Stimulated activated CD8-positive, alpha-beta memory T cell treated with anti-CD3 and anti-CD28 coated beads, Interleukin-12 subunit alpha, Interleukin-12 subunit beta, amount 100 ng/mL, for 4 hours (primary cell): ENCODE results near the gene DIP2A.
"Not testable (repeated sequence)": the region's sequence is repeated elsewhere in the genome, so short reads cannot be mapped to it uniquely, and the experiment has no call there.

Experiments
- DNase-seq: peaks from one replicate; pipeline ENCODE4 v3.0.0-alpha.2; 2020; ENCODE audit warnings: low read depth

DIP2A gene

DNA sequence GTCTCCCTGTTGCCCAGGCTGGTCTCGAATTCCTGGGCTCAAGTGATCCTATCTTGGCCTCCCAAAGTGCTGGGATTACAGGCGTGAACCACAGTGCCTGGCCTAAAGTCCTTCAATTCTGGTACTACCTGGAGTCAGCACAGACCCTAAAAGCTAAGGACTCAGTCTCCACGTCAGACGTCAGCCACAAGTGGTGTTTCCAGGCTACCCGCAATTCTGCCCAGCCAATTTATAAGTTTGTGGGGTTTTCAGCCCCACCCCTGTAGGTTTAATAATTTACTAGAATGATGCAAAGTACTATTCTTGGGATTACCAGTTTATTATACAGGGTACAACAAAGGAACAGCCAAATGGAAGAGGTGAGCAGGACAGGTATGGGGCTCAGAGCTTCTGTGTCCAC, 10.6 kb upstream of the DIP2A start:
- DNase-seq: no peak

DNA sequence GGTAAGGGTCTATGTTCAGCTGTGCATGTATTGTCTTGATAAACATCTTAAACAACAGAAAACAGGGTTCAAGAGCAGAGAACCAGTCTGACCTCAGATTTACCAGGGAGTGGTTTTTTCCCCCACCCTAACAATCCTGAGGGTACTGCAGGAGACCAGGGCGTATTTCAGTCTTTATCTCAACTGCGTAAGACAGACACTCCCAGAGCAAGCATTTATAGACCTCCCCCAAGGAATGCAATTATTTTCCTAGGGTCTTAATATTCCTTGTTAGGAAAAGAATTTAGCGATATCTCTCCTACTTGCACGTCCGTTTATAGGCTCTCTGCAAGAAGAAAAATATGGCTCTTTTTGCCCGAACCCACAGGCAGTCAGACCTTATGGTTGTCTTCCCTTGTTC, 9.8 kb upstream of the DIP2A start:
- DNase-seq: not testable (repeated sequence)

DNA sequence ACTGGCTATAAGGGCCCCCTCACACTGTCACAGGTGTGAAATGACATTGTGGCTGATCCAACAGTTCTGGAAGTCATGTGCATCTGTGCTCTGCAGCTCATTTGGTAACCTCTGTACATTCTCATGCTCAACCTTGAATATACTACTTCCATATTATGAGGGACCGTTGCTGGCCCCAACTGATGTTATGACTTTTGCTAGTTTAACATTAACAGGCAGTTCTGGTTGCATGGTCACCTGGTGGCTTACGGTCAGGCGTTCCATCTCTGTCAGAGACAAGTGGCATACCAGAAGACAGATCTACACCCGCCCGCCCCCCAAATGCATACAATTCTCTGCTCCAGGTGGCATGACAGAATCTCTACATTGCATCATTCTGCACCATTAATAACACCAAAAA, 6.0 kb upstream of the DIP2A start:
- DNase-seq: no peak

DNA sequence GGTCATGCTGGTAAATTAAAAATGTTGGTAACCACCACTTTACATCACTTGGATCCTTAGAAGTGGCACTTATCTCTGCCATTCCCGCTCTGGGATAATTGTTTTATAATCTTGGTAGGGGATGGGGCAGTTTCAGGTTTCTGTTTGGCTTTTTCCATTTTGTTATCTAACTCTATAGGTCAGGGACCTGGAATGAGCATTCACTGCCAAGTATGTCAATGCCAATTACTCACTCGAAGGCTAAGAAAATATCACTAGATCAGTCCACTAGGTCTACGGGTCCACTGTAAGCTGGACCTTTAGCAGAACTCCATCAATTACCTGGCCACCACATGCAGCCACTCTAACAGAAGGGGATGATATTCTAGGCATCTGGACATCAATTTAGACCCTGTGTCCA, 4.5 kb upstream of the DIP2A start:
- no peak for DNase-seq

DNA sequence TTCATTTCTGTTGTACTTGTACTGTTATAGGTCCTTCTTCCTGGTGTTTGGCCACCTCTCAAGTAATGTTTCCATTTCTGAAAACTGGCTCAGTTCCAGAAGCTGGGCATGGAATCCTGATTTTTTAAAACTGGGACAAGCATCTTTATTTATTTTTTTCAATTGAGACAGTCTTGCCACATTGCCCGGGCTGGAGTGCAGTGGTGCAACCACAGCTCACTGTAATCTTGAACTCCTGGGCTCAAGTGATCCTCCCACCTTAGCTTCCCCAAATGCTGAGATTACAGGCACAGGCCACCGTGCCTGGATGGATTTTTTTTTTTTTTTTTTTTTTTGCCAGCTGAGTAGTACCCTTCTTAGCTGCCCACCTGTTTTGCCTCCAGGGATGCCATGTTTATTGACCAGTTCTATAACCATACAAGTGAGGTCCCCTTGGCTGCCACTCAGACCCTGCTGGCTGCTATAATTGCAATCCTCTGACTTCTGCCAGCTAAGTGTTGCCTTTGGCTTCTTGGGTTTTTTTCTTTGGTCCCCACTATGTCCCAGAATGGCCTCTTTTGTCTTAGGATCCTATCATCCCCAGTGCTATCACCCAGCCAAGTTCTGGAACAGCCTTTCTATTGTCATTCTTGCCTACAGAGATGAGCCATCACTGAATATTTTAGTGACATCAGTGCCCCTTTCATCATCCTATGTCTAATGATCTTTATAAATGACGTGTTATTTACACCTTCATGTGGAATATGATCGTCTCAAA, 3.9 kb upstream of the DIP2A start:
- no peak for DNase-seq

DNA sequence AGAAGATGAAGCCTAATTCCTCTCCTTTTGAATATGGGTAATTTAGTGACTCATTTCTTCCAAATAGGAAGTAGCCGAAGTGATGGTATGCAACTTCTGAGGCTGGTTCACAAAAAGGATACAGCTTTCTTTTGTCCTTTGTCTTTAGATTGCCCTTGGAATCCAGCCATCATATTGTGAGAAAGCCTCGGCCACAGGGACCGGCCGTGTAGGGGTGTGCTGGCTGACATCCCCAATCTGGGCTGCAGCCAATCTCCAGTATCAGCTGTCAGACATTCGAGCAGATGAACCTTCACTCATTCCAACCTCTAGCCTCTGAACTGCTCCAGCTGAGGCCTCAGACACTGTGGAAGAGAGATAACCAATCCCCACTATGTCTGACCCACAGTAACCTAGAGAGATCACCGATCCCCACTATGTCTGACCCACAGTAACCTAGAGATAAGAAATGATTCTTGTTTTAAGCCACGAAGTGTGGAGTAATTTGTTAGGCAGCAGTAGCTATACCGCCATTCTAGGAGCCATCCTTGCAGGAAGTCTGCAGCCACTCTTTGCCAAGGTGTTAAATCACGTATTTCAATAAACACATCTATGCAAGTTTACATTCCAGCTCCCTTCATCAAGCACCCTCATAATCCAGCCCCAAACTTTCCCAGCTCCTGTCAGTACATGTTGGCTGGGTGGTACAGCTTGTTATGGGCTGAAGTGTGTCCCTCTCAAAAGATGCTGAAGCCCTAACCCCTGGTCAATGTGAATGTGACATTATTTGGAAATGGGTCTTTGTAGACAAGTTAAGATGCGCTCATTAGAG, 2.9 kb upstream of the DIP2A start:
- DNase-seq: no peak

DNA sequence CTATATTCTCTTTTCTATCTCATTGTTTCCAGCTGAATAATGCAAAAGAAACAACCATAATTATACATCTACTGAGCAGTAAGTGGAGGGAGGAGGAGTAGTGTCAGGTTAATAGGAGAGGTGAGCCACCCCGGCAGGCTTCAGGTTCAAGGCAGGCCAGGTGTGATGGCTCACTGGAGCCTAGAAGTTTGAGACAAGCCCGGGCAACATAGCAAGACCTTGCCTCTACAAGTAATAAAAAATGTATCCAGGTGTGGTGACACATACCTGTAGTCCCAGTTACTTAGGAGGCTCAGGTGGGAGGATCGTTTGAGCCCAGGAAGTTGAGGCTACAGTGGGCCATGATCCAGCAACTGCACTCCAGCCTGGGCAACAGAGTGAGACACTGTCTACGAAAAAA, 1.9 kb upstream of the DIP2A start:
- no peak for DNase-seq

DNA sequence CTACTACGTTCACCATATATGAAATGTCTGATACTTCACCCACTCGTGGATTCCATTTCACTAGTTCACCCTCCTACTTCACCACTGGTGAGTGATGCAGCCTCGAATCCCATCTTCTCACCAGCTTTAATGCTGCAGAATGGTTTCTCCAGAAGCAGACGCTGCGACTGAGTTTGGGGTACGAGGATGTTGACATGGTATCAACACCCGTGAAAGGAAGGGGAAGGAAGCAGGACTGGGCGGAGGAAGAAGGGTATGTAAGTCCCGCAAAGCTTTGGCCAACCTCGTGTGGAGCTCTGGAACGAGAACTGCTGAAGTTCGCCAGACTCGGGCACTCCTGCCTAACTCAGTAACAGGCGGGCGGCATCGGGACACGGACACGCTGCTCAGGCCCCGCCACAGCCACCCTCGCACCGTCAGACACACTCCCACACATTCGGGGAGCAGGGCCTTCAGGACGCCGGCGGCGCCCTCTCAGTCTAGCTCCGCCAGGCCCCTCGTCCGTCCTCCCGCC, 833 bp upstream of the DIP2A start:
- DNase-seq: no peak

DNA sequence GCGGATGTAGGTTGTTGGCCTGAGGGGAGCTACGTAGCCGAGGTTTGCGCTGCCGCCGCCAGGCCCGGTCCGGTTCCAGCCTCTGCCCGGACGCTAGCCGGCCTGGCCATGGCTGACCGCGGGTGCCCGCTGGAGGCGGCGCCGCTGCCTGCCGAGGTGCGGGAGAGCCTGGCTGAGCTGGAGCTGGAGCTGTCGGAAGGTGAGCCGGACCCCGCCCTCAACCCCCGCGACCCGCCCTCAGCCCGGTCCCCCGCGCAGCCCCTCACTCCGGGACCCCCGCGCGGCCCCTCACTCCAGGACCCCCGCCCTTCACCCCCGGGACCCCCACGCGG, 299 bp downstream of the DIP2A start:
- no peak for DNase-seq

DNA sequence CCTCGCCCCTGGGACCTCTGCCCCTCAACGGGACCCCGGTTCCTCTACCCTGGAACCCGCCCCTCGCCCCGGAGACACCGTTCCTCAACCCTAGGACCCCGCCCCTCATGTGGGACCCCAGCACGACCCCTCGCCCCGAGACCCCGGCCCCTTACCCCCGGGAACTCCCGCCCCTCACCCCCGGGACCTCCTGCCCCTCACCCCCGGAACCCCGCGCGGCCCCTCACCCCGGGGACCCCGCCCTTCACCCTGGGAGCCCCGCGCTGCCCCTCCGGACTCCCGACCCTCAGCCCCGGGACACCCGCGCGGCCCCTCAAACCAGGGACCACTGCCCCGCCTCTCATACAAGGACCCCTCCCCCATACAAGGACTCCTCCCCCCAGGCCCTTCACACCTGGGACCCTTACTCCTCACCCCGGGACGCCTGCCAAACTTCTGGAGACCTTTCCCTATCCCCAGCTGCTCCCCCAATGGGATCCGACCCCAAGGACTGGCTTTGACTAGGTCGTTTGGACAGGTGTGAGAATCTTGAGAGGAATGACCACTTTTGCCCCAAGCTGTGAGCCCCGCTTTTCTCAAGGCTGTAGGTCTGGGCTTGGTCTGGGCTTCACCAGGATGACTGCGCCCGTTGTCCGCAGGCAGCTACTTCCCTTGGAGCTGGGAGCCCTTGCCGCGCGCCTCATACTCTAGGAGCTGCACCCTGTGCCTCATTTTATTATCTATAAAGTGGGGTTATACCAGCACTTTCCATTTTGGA, 843 bp downstream of the DIP2A start:
- DNase-seq: no peak

DNA sequence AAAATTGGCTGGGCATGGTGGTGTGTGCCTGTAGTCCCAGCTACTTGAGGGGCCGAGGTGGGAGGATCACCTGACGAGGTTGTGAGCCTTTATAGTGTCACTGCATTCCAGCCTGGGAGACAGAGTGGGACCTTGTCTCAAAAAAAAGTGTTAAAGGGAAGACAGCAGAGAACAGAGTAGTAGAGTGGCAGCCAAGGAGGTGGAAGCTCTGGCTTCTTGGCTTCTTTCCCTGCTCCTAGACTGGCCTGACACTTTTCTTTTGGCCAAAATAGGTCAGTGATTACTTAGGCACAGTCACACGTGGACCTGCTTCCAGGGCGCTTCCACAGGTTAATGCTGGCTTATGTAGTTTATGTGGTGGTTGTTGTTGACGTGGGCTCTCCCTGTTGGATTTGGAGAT, 3.2 kb downstream of the DIP2A start:
- no peak for DNase-seq

DNA sequence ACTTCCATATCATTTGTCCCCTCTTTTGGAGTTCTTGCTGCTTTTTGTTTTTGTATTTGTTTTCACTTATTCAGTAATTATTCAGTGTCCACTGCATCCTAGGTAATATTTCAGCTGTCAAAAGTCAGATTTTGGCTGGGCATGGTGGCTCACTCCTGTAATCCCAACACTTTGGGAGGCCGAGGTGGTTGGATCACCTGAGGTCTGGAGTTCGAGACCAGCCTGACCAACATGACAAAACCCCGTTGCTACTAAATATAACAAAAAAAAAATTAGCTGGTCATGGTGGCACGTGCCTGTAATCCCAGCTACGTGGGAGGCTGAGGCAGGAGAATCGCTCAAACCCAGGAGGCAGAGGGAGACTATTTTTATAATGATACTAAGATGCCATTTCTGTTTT, 6.5 kb downstream of the DIP2A start:
- not testable (repeated sequence) for DNase-seq

DNA sequence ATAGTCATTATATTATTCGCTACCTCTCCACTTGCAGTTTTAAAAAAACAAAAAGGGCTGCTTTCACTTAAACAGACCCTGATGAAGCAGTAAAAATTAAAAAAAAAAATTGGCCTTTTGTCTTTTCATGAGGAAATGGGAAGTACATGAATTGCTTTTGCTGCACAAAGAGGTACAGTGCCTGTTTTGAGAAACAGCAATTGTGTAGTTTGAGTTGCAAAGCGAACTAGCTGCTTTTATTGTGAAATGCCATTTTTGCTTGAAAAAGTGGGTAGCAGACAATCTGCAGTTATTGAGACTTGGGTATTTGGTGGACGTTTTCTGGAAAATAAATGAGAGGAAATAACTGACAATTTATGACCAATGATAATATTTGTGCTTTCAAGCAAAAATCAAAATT, 7.0 kb downstream of the DIP2A start:
- DNase-seq: no peak

DNA sequence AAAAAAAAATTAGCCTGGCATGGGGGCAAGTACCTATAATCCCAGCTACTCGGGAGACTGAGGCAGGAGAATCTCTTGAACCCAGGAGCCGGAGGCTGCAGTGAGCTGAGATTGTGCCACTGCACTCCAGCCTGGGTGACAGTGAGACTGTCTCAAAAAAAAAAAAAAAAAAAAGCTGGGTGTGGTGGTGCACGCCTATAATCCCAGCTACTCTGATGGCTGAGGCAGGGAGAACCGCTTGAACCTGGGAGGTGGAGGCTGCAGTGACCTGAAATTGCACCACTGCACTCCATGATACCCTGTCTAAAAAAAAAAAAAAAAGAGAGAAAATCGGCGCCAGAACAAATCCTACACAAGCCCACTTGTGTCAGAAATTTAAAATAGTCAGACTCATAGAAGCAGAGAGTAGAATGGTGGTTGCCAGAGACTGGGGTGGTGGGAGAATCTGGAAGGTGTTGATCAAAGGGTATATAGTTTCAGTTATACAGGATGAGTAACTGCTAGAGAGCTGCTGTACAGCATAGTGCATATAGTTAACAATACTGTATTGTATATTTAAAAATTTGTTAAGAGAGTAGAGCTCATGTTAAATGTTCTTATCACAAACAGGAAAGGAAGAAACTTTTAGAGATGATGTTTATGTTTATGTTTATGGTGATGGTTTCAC, 9.6 kb downstream of the DIP2A start:
- no peak for DNase-seq

DNA sequence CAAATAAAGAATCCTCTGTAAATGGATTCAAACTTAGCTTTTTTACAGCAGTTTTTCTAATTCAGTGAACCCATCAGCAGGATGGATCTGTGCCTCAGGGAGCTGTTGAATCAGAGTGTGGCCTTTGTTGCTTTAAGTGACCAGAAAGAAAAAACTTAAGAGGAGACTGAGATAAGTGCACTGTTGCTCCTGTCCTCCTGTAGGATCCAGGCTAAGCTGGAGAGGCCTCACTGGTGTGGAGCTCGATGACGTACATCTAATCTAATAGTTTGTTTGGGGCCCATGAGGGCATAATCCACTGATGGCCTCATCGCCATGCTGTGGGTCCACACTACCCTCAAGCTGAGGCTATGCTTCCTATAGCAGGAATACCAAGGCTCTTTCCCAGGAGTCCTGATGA, 10.6 kb downstream of the DIP2A start:
- DNase-seq: no peak

DNA sequence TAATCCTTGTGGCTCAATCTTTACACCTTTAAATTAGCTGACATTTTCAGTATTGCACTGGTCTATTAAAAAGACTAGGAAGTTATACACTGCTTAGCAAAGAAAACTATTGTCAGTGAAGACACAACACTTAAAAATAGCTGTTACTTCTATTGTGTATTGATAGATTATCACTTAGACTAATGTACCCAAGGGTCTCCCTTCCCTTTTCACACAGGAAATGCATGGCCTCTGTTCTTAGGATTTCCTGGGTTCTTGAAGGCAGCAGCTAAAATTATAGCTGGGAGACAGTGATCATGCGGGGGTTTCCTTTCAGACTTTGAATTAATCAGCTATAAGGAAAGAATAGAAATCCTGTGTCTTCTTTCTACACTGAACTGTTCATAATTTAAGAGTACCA, 12.8 kb downstream of the DIP2A start:
- DNase-seq: no peak

DNA sequence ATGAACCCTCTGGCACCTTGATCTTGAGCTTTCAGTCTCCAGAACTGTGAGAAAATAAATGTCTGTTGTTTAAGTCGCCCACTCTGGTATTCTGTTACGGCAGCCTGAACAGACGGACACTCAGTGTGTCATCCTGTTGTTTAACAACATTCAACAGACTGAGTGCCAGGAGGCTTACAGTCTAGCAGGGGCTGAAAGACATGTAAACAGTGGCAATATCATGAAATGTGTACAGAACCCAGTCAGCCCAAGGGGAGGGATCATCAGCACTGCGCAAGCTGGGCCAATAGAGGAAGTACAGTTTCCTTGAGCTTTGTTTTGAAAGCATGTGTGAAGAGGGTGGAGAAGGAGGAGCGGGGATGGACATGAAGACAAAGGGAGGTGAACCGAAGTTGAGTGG, 13.6 kb downstream of the DIP2A start:
- no peak for DNase-seq

DNA sequence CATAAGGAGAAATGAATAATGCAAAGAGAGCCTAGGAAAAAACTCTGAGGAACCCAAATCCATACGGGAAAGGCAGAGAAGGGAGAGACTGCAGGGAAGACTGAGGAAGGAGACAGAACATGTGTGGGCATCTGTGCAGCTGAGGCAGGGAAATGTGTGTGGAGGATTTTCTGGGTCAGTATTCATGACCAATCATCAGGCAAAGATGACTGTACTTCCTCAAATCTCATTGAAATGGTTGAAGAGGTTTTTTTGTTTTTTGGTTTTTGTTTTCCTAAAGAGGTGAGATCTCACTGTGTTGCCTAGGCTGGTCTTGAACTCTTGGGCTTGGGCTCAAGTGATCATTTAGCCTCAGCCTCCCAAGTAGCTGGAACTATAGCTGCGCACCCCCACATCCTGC, 15.7 kb downstream of the DIP2A start:
- DNase-seq: no peak

DNA sequence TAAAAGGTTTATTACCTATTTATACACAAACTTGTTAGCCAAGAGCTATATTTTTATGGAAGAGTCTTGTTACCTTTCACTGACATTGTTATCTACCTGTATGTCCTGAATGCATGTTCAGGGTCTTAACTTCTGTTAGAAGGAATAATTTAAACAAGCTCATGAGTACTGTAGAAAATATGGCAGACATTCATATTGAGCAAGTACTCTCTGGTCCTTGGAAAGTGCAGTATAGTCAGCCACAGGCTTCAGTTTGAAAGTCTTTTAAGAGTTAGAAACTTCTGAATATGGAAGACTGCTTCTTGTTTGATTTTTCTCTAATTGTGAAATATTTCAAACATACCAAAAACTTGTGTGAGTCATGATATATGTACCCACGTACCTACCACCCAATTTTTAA, 16.6 kb downstream of the DIP2A start:
- no peak for DNase-seq

DNA sequence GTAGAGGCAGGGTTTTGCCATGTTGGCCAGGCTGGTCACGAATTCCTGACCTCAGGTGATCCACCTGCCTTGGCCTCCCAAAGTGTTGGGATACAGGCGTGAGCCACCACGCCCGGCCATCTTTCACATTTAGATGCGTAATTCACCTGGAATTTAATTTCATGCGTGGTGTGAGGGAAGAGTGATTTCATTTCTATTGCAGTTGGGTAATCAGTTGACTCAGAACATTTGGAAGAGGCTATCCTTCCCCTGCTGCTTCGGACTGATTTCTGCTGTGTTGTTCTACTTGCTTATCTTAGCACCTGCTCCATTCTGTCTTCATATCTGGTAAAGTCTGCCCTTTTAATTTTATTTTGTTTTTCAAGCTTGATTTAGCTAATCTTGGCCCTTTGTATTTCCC, 19.1 kb downstream of the DIP2A start:
- DNase-seq: no peak

DNA sequence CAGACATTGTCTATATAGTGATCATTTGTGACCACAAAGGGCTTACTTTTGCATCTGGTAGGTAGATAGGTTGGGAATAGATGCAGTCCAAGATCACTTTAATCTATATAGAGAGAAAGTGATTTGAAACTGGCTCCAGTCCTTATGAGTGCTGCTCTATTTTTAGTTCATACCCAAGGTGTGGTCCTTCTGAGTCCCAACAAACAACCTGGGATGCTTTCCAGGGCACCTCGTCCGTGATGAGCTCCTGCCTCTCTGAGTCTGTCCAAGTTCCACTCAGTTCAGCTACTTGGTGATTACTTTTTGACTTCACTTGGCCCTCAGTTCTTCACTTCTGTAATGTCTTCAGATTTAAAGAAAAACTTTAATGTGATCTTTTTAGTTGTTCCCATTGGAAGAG, 20.2 kb downstream of the DIP2A start:
- DNase-seq: no peak

DNA sequence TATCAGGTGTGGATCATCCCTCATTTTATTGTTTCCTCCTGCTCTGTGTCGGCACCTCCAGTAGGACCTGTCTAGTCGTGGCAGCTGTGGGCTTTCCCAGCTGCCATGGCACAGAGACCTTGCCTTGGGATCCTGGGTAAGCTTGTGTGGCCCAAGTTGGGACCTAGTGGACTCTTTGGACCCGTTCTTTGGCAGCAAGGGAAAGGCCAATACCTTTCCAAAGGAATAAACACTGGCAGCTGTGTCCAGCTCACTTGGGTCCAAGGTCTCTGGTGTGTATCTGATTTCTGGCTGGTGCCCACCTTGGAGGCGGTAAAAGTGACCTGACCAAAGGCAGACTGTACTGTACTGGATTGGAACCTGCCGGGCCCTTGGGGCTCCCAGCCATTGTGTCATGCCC, 21.8 kb downstream of the DIP2A start:
- DNase-seq: no peak
